Kidney (tissue), 14 donors: Measurements from ENCODE around the gene TMEM40. TPM values are rescaled to one million over a fixed set of nuclear protein-coding genes. Genes with fewer than 3 reads are reported as not detected.
"Not testable (repeated sequence)": the region's sequence is repeated elsewhere in the genome, so short reads cannot be mapped to it uniquely, and the experiment has no call there.

ENCODE experiments used
- DNase-seq, 5 donors: peaks; one replicate each; pipeline ENCODE4 v3.0.0-alpha.2; 2013 to 2020
- FAIRE-seq: peaks from 2 replicates; lab custom pipeline; 2012; peaks lifted over from hg19 to GRCh38; lab: Jason Lieb, UNC
- H3K27ac ChIP-seq, 2 donors: one replicate each; pipeline ENCODE4 v1.7.0; 2013; ENCODE audit warnings: low read depth in 2 of 2, low read length in 2 of 2, inconsistent platforms in 1 of 2
- H3K27me3 ChIP-seq: one replicate; pipeline ENCODE4 v1.7.1; 2013; ENCODE audit warnings: low read length, inconsistent platforms; ENCODE audit not compliant: control insufficient read depth, insufficient read depth
- H3K36me3 ChIP-seq, 3 donors: one replicate each; pipeline versions ENCODE4 v1.7.0 to v1.7.1; 2013; ENCODE audit warnings: low read length in 3 of 3, control low read depth in 1 of 3, inconsistent platforms in 1 of 3; ENCODE audit not compliant: insufficient read depth in 3 of 3, control insufficient read depth in 2 of 3
- H3K4me1 ChIP-seq, 3 donors: one replicate each; pipeline versions ENCODE4 v1.7.0 to v1.7.1; 2013; ENCODE audit warnings: low read length in 3 of 3, inconsistent platforms in 1 of 3, low read depth in 1 of 3; ENCODE audit not compliant: control insufficient read depth in 2 of 3, insufficient read depth in 2 of 3
- H3K4me3 ChIP-seq, 3 donors: one replicate each; pipeline versions ENCODE4 v1.7.0 to v1.8.1; 2013; ENCODE audit warnings: low read length in 3 of 3, control low read depth in 1 of 3, inconsistent platforms in 1 of 3
- H3K9ac ChIP-seq, 3 donors: one replicate each; pipeline versions ENCODE4 v1.7.0 to v1.7.1; 2013; ENCODE audit warnings: low read length in 3 of 3, control low read depth in 1 of 3, inconsistent platforms in 1 of 3
- H3K9me3 ChIP-seq, 3 donors: one replicate each; pipeline versions ENCODE4 v1.7.0 to v1.7.1; 2013; ENCODE audit warnings: low read length in 3 of 3, control low read depth in 1 of 3, inconsistent platforms in 1 of 3; ENCODE audit not compliant: control insufficient read depth in 2 of 3, insufficient read depth in 1 of 3
- intact Hi-C: fragments of 100-400 bp; cut with DNase I; formaldehyde crosslinking; loops from one replicate; pipeline ENCODE4 v1.11.1; 2022
- polyA plus RNA-seq: library from polyadenylated mRNA; stranded (reverse); fragments of 350-450 nt; fragmentation: Illumina TruSeq; extraction: RNeasy Lipid Tissue Mini Kit (QIAGEN cat#74804); gene quantifications from one replicate; pipeline ENCODE4 v1.2.3, GENCODE V29; 2014; ENCODE audit warnings: low read depth, low replicate concordance; ENCODE audit not compliant: insufficient read depth
- total RNA-seq: library from RNA; stranded (reverse); fragmentation: NEBNext Ultra II Directional; extraction: Animal tissue kit (Norgen Biotek cat#: 25700); gene quantifications from one replicate; pipeline ENCODE4 v1.2.1, GENCODE V29; 2021
- TF ChIP-seq, protein P1 (sequence below): IDR thresholded peaks from 3 replicates; pipeline ENCODE4 v1.5.1; 2012; ENCODE audit warnings: mild to moderate bottlenecking, moderate library complexity, borderline replicate concordance; ENCODE audit not compliant: insufficient read depth; ENCODE audit errors: extremely low read depth
- donor health status: control.
- donor health status: control.
- donor health status: control.
- donor health status: control.
- donor health status: control.
- donor health status: DM: yes; HTN: yes; CAD: no.
- donor health status: Normal renal cell carcinoma (clear cell type).

Gene TMEM40
- total and polyA plus RNA-seq, 2 donors from 2014 or later, result 0.52 TPM; not detected in 1

DNA sequence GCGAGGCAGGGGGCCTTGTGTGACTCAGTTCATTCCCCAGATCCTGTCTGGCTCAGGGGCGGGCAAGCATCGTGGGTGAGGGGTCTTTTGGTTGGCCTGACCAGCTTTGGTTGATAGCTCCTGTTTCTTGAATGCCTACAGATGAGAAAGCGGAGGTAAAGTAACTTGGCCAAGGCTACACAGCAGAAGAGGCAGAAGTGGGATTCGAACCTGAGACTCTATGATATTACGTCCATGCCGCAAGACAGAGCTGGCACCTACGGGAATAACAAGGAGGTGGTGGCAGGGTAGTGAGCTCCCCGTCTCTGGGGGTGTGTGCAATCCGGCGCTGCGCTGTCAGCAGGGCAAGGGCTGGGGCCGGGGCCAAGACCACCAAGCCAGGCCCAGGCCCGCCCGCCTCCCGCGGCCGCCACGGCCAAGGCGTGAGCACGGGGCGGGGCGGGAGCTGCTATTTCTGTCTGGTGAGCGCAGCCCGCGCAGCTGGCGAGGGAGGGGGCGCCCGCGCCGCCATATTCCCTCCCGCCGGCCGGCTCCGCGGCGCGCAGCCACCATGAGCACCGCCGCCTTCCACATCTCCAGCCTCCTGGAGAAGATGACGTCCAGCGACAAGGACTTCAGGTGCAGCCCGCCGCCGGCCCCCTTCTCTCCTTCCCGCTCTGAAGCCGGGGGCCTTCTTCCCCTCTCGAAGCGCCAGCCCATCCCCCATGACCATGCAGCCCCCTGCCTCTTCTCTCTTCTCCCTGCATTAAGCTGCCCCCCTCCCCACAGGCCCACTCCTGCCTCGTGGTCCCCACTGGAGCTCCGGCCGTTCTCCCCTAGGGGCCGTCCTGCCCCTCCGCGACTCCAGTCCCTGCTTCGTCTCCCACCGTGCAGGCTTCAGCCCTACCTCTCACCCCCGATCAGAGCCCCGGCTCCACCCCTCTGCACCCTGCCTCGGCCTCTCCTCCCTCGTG is 37.4 kb upstream of the TMEM40 start, which contains the start of gene CAND2:
TSS of gene CAND2 (plus strand) at position 510 of the 953 bp plus-strand sequence. CDS start at position 551, 41 bp downstream.
- intact Hi-C loops, result no loop called here
- H3K27ac ChIP-seq, result peak within 1 kb of the TSS; percentile 78 to 81
- FAIRE-seq, result no peak
- peak within 1 kb of the TSS; percentile 58 to 75 (median 69) for H3K4me3 ChIP-seq
- no peaks in the 10 kb centered on the region for H3K27me3 ChIP-seq
- peak; percentile 67 to 90 (median 86) for DNase-seq
- peak within 1 kb of the TSS; percentile 67 to 85 (median 82) for H3K9ac ChIP-seq
- no peaks in the 10 kb centered on the region for H3K9me3 ChIP-seq
- TF ChIP-seq, protein P1, sequence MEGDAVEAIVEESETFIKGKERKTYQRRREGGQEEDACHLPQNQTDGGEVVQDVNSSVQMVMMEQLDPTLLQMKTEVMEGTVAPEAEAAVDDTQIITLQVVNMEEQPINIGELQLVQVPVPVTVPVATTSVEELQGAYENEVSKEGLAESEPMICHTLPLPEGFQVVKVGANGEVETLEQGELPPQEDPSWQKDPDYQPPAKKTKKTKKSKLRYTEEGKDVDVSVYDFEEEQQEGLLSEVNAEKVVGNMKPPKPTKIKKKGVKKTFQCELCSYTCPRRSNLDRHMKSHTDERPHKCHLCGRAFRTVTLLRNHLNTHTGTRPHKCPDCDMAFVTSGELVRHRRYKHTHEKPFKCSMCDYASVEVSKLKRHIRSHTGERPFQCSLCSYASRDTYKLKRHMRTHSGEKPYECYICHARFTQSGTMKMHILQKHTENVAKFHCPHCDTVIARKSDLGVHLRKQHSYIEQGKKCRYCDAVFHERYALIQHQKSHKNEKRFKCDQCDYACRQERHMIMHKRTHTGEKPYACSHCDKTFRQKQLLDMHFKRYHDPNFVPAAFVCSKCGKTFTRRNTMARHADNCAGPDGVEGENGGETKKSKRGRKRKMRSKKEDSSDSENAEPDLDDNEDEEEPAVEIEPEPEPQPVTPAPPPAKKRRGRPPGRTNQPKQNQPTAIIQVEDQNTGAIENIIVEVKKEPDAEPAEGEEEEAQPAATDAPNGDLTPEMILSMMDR, result no peak
- peaks cover 0 to 11% (median 0%) of the 10 kb centered on the region in 3 donors for H3K4me1 ChIP-seq
- no peaks in the 10 kb centered on the region for H3K36me3 ChIP-seq

DNA sequence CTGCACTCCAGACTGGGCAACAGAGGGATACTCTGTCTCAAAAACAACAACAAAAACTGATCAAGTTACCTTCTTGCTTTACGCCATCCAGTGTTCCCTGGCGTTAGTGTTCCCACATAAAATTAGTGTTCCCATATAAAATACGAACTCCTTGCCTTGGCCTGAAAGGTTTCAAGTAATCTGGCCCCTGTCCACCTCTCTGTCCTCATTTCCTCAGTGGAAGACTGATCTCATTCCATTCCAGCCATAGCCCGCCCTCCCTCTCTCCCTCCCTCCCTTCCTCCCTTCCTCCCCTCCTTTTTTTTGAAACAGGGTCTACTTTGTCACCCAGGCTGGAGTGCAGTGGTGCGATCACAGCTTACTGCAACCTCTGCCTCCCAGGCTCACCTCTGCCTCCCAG is 34.6 kb upstream of the TMEM40 start:
- DNase-seq (peak in 2 of 5 donors; percentile 23 to 46), FAIRE-seq (no peak)
- Histone ChIP-seq H3K9me3 (no peaks in the 10 kb centered on the region), H3K4me3 (no peak overlapping the region), H3K36me3 (no peaks in the 10 kb centered on the region), H3K27ac (no peak overlapping the region), H3K27me3 (no peaks in the 10 kb centered on the region), H3K4me1 (peaks cover 0 to 7% (median 0%) of the 10 kb centered on the region in 3 donors), H3K9ac (no peak overlapping the region)
- TF ChIP-seq, protein P1, result no peak
- intact Hi-C loops, result no loop called here

- intact Hi-C loops, result no loop called here
- FAIRE-seq, result no peak
Measured at GRCh38 chr3:12791430-12791829, 32.4 kb upstream of the TMEM40 start.

DNA sequence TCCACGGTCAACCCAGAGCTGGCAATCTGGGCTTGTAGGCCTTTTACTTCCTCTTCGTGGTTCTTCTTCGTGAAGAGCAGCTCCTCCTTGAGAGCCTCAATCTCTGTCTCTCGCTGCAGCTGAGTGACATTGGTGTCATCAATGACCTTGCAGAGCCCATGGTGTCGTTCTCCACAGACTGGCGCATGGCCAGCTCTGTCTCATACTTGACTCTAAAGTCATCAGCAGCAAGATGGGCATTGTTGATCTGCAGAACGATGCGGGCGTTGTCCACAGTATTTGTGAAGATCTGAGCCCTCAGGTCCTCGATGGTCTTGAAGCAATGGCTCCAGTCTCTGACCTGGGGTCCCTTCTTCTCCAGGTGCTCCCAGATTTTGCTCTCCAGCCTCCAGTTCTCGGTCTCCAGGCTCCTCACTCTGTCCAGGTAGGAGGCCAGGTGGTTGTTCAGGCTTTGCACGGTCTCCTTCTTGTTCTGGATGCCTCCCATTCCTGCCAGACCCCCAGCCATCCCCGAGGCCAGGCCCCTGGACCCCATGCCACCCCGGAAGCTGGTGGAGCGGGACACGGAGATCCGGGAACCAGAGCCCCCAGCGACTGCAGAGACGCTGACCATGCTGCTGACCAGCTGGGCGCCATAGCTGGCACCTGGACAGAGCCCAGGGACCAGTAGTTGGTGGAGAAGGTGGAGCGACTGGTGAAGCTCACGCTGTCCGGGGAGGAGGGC is 29.1 kb upstream of the TMEM40 start:
- H3K4me1 ChIP-seq, FAIRE-seq, H3K4me3 ChIP-seq, DNase-seq, H3K36me3 ChIP-seq, H3K9me3 ChIP-seq, H3K9ac ChIP-seq, H3K27me3 ChIP-seq, H3K27ac ChIP-seq, intact Hi-C loops: not testable (repeated sequence)

More at GRCh38 chr3:12791430-12791829, 32.4 kb upstream of the TMEM40 start:
- Histone ChIP-seq H3K27me3 (no peaks in the 10 kb centered on the region), H3K27ac (no peak overlapping the region), H3K4me1 (peaks cover 0 to 4% (median 0%) of the 10 kb centered on the region in 3 donors), H3K36me3 (no peaks in the 10 kb centered on the region), H3K9ac (no peak overlapping the region), H3K4me3 (no peak overlapping the region), H3K9me3 (no peaks in the 10 kb centered on the region)
- no peak for DNase-seq
- TF ChIP-seq, protein P1, result no peak

DNA sequence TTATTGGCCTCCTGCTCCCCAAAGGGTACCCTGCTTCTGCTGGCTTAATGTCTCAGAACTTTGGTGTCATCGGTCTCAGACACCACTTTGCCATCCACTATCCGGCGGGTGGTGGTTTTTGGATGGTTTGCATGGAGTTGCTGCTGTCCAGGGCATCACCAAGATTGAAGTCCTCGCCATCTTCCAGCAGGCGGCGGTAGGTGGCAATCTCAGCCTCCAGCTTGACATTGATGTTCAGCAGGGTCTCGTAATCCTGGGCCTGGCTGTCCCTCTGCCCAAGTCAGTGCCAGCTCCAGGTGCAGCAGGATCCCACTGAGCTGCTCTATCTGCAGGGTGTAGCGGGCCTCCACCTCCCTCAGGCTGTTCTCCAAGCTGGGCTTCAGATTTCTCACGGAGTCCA is 28.3 kb upstream of the TMEM40 start:
- H3K36me3 ChIP-seq, H3K9ac ChIP-seq, intact Hi-C loops, H3K4me3 ChIP-seq, H3K27me3 ChIP-seq, H3K9me3 ChIP-seq, H3K27ac ChIP-seq, H3K4me1 ChIP-seq, FAIRE-seq: not testable (repeated sequence)
- DNase-seq, result peak in 3 of 5 donors; percentile 55 to 63 (median 62)
